Measurements from ENCODE around the gene PPY.

The PPY gene

DNA sequence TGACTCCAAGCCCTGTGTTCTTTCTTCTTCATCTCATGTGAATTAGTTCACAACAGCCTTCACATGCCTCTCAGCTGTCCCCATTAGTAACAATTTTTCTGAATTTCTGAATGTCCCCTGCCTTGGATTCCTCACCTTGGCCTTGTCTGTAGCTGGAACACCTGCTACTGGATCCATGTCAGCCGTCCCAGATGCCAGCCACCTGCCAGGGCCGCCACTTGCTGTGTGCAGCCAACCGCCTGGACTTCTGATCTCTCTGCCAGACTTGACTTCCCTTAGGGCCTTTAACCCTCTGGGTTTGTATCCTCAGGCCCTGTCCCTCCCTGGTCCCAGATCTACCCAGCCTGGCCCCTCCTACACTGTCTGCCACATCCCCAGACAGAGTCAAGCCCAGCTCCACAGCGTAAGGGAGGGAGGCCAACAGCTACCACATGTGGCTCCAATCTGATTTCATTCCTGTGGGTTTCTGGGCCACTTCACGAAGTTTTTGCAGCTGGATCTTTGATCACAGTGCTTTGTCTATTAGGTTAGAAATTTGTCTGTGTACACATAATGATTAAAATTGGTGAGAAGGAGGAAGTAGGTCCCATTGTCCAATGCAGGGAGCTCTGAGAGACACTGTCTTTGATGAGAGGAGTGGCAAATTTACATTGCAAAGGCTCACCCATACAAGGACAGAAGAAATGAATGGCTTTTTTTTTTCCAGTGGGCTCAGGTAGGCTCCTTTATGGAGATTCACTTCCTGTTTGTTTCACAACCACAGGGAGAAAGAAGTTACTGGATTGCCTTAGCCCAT, 50.2 kb downstream of the PPY start:
- H3K4me1 Mint-ChIP-seq, result peaks cover 4% of the 10 kb centered on the region
- no peak overlapping the region for H3K4me3 Mint-ChIP-seq
- peaks cover 5% of the 10 kb centered on the region for H3K27me3 Mint-ChIP-seq (ENCODE audit: low read depth)
- no peak overlapping the region for H3K27ac Mint-ChIP-seq
- peaks cover 12% of the 10 kb centered on the region for H3K36me3 Mint-ChIP-seq (ENCODE audit: low read depth)
- H3K9me3 Mint-ChIP-seq, result no peaks in the 10 kb centered on the region
- no peak for TF ChIP-seq CTCF (IDR thresholded peaks at IDR 0.05; ENCODE audit: unreplicated experiment in 3 of 3)
